GM19238 (cell line): ENCODE measurements around the gene TTLL4.

ENCODE experiments used
- DNase-seq: peaks from one replicate; pipeline ENCODE4 v3.0.0; 2011; ENCODE audit warnings: low spot score; ENCODE audit not compliant: insufficient read length

TTLL4 gene

GRCh38 chr2:218783688-218784087, 73.1 kb downstream of the TTLL4 start:
- no peak for DNase-seq

GRCh38 chr2:218785103-218785502, 74.5 kb downstream of the TTLL4 start:
- DNase-seq, result no peak

- DNase-seq, result no peak
Measured at GRCh38 chr2:218786133-218786532, 75.5 kb downstream of the TTLL4 start.

GRCh38 chr2:218788529-218789255, 78.1 kb downstream of the TTLL4 start:
- no peak for DNase-seq

DNA sequence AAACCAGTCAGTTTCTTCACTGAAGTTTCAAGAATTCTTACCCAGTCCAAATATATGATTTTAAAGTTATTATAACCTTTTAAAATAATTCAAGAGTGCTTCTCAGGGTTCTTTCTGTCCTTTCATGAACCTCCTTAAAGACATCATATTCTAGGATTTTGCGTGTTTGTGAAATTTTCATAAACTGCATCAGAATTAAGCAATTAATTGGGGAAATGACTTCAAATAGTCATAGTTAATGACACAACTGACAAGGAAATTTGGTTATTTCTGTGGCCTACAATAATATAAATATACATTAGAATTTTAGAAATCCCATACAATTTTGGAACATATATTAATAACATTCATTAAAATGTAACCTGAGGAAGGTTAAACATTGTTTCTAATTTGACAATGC, 81.8 kb downstream of the TTLL4 start:
- DNase-seq, result no peak

- DNase-seq, result no peak
Measured at GRCh38 chr2:218796691-218797090, 86.1 kb downstream of the TTLL4 start.

- no peak for DNase-seq
Measured at GRCh38 chr2:218798767-218799504, 88.3 kb downstream of the TTLL4 start.

DNA sequence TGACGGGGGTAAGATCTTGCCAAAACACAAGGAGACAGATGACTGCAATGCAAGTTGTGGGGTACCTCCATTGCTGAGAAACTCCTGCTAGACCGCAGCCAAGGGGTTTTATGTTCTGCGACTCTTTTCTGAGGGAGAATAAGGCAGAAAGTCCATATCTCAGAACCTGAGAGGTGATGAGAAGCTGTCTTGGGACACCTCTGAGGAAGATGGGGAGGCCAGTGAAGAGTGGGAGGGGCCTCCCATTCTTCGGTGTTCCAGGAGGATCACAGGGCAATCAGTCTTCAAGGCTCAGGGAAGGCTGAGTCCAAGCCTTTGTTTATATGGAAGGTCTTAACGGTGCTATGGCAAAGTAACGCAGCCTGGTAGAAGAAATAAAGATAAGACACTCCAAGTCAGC, 89.4 kb downstream of the TTLL4 start:
- DNase-seq, result no peak

GRCh38 chr2:218802386-218802994, 91.9 kb downstream of the TTLL4 start:
- no peak for DNase-seq

- no peak for DNase-seq
Measured at GRCh38 chr2:218804817-218805216, 94.2 kb downstream of the TTLL4 start.
